Measurements from ENCODE around the gene SPRED3. TPM values are rescaled to one million over a fixed set of nuclear protein-coding genes. Genes with fewer than 3 reads are reported as not detected.

The SPRED3 gene
- total RNA-seq, 1 experiment from 2014 or later, result 5.6 TPM

DNA sequence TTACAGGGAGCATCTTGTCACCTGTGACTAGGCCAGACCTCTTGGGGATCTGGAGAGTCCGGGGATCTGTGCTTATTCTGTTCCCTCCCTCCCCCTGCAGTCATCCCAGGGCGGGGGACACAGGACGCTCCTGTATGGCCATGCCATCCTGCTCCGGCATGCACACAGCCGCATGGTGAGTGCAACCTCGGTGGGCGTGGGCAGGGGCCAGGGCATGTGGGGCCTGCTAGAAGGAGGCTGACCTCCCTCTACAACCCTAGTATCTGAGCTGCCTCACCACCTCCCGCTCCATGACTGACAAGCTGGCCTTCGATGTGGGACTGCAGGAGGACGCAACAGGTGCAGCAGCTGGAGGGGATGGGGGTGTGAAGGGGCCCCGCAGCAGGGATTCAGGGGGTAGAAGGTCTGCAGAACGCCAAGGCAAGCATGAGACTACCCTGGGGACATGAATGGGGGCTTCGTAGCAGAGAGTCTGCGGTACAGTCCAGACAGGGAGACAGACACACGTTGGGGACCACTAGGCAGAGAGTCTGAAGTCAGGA is 55.0 kb downstream of the SPRED3 start:
- CTCF ChIA-PET, result no interaction called here
- Mint-ChIP-seq H3K4me1 (ENCODE audit: insufficient read depth, unreplicated experiment) (no peaks in the 10 kb centered on the region), H3K9me3 (ENCODE audit: unreplicated experiment) (no peaks in the 10 kb centered on the region), H3K36me3 (ENCODE audit: insufficient read depth, unreplicated experiment) (no peaks in the 10 kb centered on the region), H3K4me3 (ENCODE audit: unreplicated experiment) (no peak overlapping the region), H3K27me3 (ENCODE audit: insufficient read depth, unreplicated experiment) (peaks cover 45% of the 10 kb centered on the region), H3K27ac (ENCODE audit: low read depth, unreplicated experiment) (no peak overlapping the region)
- TF ChIP-seq, protein P1, sequence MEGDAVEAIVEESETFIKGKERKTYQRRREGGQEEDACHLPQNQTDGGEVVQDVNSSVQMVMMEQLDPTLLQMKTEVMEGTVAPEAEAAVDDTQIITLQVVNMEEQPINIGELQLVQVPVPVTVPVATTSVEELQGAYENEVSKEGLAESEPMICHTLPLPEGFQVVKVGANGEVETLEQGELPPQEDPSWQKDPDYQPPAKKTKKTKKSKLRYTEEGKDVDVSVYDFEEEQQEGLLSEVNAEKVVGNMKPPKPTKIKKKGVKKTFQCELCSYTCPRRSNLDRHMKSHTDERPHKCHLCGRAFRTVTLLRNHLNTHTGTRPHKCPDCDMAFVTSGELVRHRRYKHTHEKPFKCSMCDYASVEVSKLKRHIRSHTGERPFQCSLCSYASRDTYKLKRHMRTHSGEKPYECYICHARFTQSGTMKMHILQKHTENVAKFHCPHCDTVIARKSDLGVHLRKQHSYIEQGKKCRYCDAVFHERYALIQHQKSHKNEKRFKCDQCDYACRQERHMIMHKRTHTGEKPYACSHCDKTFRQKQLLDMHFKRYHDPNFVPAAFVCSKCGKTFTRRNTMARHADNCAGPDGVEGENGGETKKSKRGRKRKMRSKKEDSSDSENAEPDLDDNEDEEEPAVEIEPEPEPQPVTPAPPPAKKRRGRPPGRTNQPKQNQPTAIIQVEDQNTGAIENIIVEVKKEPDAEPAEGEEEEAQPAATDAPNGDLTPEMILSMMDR (IDR thresholded peaks at IDR 0.05; ENCODE audit: unreplicated experiment), result no peak
- POLR2A ChIA-PET, result no interaction called here
- no TSS peak for BruUV-seq (replicated peaks)
- intact Hi-C loops (cut with micrococcal nuclease), result no loop called here
- no peak for DNase-seq (ENCODE audit: unreplicated experiment)

DNA sequence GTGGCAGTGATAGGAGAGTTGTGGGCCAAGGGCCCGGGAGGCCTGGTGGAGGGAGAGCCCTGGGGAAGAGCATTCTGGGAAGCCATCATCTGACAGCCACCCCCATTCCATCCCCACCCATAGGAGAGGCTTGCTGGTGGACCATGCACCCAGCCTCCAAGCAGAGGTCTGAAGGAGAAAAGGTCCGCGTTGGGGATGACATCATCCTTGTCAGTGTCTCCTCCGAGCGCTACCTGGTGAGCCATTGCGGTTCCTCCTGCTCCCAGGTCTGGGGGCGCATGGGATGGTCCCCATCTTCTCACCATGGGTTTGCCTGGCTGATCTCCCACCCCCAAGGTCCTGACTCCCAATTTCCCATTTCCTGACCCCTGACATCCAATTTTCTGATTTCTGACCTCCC is 55.5 kb downstream of the SPRED3 start:
- TF ChIP-seq, protein P1 (IDR thresholded peaks at IDR 0.05; ENCODE audit: unreplicated experiment), result no peak
- intact Hi-C loops (cut with micrococcal nuclease), result no loop called here
- Mint-ChIP-seq H3K27ac (ENCODE audit: low read depth, unreplicated experiment) (no peak overlapping the region), H3K36me3 (ENCODE audit: insufficient read depth, unreplicated experiment) (no peaks in the 10 kb centered on the region), H3K27me3 (ENCODE audit: insufficient read depth, unreplicated experiment) (peaks cover 50% of the 10 kb centered on the region), H3K4me3 (ENCODE audit: unreplicated experiment) (no peak overlapping the region), H3K4me1 (ENCODE audit: insufficient read depth, unreplicated experiment) (no peaks in the 10 kb centered on the region), H3K9me3 (ENCODE audit: unreplicated experiment) (no peaks in the 10 kb centered on the region)
- CTCF ChIA-PET, result no interaction called here
- POLR2A ChIA-PET, result no interaction called here
- no TSS peak for BruUV-seq (replicated peaks)
- DNase-seq (ENCODE audit: unreplicated experiment), result no peak

DNA sequence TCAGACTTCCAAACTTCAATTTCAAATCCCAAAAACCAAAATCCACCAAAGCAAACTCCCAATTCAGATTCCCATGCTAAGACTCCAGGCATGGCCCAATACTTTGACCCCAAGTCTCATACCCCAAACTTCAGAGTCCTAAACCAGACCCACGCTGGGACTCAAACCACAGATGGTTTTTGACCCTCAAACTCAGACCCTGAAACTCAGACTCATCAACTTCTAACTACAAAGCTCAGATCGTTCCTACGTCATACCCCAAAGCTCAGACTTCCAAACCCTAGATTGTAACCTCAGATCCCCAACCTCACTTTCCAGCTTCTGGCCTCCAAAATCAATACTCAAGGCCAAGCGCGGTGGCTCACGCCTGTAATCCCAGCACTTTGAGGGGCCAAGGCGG is 56.9 kb downstream of the SPRED3 start:
- ChIA-PET POLR2A (no interaction called here), CTCF (interaction anchor here (0.5 kb wide), 1 partner anchor 441 kb away, joined by 3 read pairs; no protein-coding TSS in a partner anchor)
- DNase-seq (ENCODE audit: unreplicated experiment), result no peak
- H3K36me3 Mint-ChIP-seq (ENCODE audit: insufficient read depth, unreplicated experiment), result no peaks in the 10 kb centered on the region
- no peak overlapping the region for H3K4me3 Mint-ChIP-seq (ENCODE audit: unreplicated experiment)
- H3K9me3 Mint-ChIP-seq (ENCODE audit: unreplicated experiment), result peaks cover 6% of the 10 kb centered on the region
- no peak overlapping the region for H3K27ac Mint-ChIP-seq (ENCODE audit: low read depth, unreplicated experiment)
- H3K27me3 Mint-ChIP-seq (ENCODE audit: insufficient read depth, unreplicated experiment), result peaks cover 64% of the 10 kb centered on the region
- H3K4me1 Mint-ChIP-seq (ENCODE audit: insufficient read depth, unreplicated experiment), result no peaks in the 10 kb centered on the region
- no TSS peak for BruUV-seq (replicated peaks)
- intact Hi-C loops (cut with micrococcal nuclease), result no loop called here
- TF ChIP-seq, protein P1 (IDR thresholded peaks at IDR 0.05; ENCODE audit: unreplicated experiment), result no peak

DNA sequence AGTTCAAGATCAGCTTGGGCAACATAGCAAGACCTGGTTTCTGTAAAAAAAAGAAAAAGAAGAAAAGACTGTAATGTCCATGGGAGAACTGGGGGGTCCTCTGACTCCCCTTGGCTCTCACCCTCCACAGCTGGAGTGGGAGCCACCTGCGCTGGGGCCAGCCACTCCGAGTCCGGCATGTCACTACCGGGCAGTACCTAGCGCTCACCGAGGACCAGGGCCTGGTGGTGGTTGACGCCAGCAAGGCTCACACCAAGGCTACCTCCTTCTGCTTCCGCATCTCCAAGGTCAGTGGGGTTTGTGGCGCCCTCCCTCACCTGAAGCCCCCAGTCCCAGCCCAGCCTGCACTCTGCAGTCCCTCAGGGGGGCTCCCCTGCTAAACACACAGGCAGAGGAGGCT is 59.7 kb downstream of the SPRED3 start:
- Mint-ChIP-seq H3K36me3 (ENCODE audit: insufficient read depth, unreplicated experiment) (no peaks in the 10 kb centered on the region), H3K27me3 (ENCODE audit: insufficient read depth, unreplicated experiment) (peaks cover 53% of the 10 kb centered on the region), H3K4me1 (ENCODE audit: insufficient read depth, unreplicated experiment) (no peaks in the 10 kb centered on the region), H3K4me3 (ENCODE audit: unreplicated experiment) (no peak overlapping the region), H3K27ac (ENCODE audit: low read depth, unreplicated experiment) (no peak overlapping the region), H3K9me3 (ENCODE audit: unreplicated experiment) (peaks cover 6% of the 10 kb centered on the region)
- no peak for DNase-seq (ENCODE audit: unreplicated experiment)
- intact Hi-C loops (cut with micrococcal nuclease), result no loop called here
- POLR2A ChIA-PET, result interaction anchor here (0.6 kb wide), 1 partner anchor 54 kb away, joined by 3 read pairs; no protein-coding TSS in a partner anchor
- TF ChIP-seq, protein P1 (IDR thresholded peaks at IDR 0.05; ENCODE audit: unreplicated experiment), result no peak
- BruUV-seq (replicated peaks), result no TSS peak
- CTCF ChIA-PET, result no interaction called here

Other genes with a start within 250 kb of the SPRED3 start
- gene DPF1, start 164.5 kb upstream of the SPRED3 start, total RNA-seq (2022), result 1.0 and 1.2 TPM in 2 replicates
- not detected in 2 replicates for gene PPP1R14A, start 132.3 kb upstream of the SPRED3 start, total RNA-seq (2022)
- gene SPINT2, start 124.1 kb upstream of the SPRED3 start, total RNA-seq (2022), result 277 and 333 TPM in 2 replicates
- 343 and 381 TPM in 2 replicates for gene C19orf33, start 84.4 kb upstream of the SPRED3 start, total RNA-seq (2022)
- gene YIF1B, start 72.8 kb upstream of the SPRED3 start, total RNA-seq (2022), result 49.2 and 60.3 TPM in 2 replicates
- gene KCNK6, start 68.9 kb upstream of the SPRED3 start, total RNA-seq (2022), result 5.3 and 6.2 TPM in 2 replicates
- gene CATSPERG, start 52.9 kb upstream of the SPRED3 start, total RNA-seq (2022), result 1.4 and 4.5 TPM in 2 replicates
- gene PSMD8, start 14.1 kb upstream of the SPRED3 start, total RNA-seq (2022), result 289 and 311 TPM in 2 replicates
- 0.27 and 1.4 TPM in 2 replicates for gene GGN, start 663 bp upstream of the SPRED3 start, total RNA-seq (2022)
- 18.8 and 19.9 TPM in 2 replicates for gene FAM98C, start 14.4 kb downstream of the SPRED3 start, total RNA-seq (2022)
- not detected in 2 replicates for gene RASGRP4, start 37.5 kb downstream of the SPRED3 start, total RNA-seq (2022)
- 0.28 and 0.32 TPM in 2 replicates for gene RYR1, start 45.0 kb downstream of the SPRED3 start, total RNA-seq (2022)
- 0.56 and 1.9 TPM in 2 replicates for gene MAP4K1, start 229.3 kb downstream of the SPRED3 start, total RNA-seq (2022)
- gene EIF3K, start 230.5 kb downstream of the SPRED3 start, total RNA-seq (2022), result 342 and 375 TPM in 2 replicates

Data from MCF 10A (cell line).